Erythroblast (primary cell): ENCODE results near the gene ZBTB37.

ENCODE experiments used
- GATA1 ChIP-seq: IDR thresholded peaks from 2 replicates; pipeline ENCODE4 v1.6.1; 2011; ENCODE audit warnings: low read depth, mild to moderate bottlenecking, control low read depth, low read length, moderate library complexity
- POLR2A ChIP-seq: IDR thresholded peaks from 2 replicates; pipeline ENCODE4 v1.6.1; 2011; ENCODE audit warnings: mild to moderate bottlenecking, low read length

DNA sequence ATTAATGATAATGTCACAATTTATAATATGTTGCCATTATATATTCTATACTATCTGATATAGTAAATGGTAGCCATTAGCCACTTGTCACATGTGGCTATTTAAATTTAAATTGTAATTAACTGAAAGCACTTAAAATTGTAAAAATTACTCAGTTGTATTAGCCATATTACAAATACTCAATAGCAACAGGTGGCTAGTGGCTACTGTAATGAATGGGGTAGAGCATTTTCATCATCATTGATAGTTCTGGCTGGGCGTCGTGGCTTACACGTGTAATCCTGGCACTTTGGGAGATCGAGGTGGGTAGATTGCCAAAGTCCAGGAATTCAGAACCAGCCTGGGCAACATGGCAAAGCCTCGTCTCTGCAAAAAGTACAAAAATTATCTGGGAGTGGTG, 16.5 kb downstream of the ZBTB37 start:
- no peak for TF ChIP-seq POLR2A
- TF ChIP-seq GATA1 = no peak
